ENCODE data around the gene AP1M2.

The AP1M2 gene

GRCh38 chr19:10587022-10587838, at the start of gene AP1M2:
Gene AP1M2, minus strand, starts transcription at chr19:10587312. Its CDS starts 81 bp downstream, at chr19:10587231.
- no peak for DNase-seq

GRCh38 chr19:10636304-10636972, 49.3 kb upstream of the AP1M2 start:
- DNase-seq: no peak

GRCh38 chr19:10634963-10635362, 47.9 kb upstream of the AP1M2 start:
- no peak for DNase-seq

- DNase-seq: no peak
Observed at GRCh38 chr19:10634430-10634829, 47.3 kb upstream of the AP1M2 start.

GRCh38 chr19:10631874-10632273, 44.8 kb upstream of the AP1M2 start:
- no peak for DNase-seq

- DNase-seq: no peak
Observed at GRCh38 chr19:10625762-10626138, 38.6 kb upstream of the AP1M2 start.

- DNase-seq: no peak
Observed at GRCh38 chr19:10625003-10625761, 38.1 kb upstream of the AP1M2 start, which contains the start of gene SLC44A2. Gene SLC44A2, plus strand, starts transcription at chr19:10625553. Its CDS starts 81 bp downstream, at chr19:10625634.

- no peak for DNase-seq
Observed at GRCh38 chr19:10624585-10624984, 37.5 kb upstream of the AP1M2 start.

GRCh38 chr19:10621966-10622365, 34.9 kb upstream of the AP1M2 start:
- DNase-seq: no peak

GRCh38 chr19:10620786-10621185, 33.7 kb upstream of the AP1M2 start:
- no peak for DNase-seq

- DNase-seq: no peak
Observed at GRCh38 chr19:10618846-10619245, 31.7 kb upstream of the AP1M2 start.

GRCh38 chr19:10617409-10618121, 30.5 kb upstream of the AP1M2 start:
- no peak for DNase-seq

GRCh38 chr19:10615429-10616023, 28.4 kb upstream of the AP1M2 start:
- DNase-seq: no peak

GRCh38 chr19:10612499-10613119, 25.5 kb upstream of the AP1M2 start:
- no peak for DNase-seq

GRCh38 chr19:10611907-10612306, 24.8 kb upstream of the AP1M2 start:
- DNase-seq: no peak

- no peak for DNase-seq
Observed at GRCh38 chr19:10604460-10604980, 17.4 kb upstream of the AP1M2 start.

GRCh38 chr19:10603873-10604459, 16.9 kb upstream of the AP1M2 start:
- no peak for DNase-seq

GRCh38 chr19:10603084-10603872, 16.2 kb upstream of the AP1M2 start:
- DNase-seq: no peak

GRCh38 chr19:10602330-10603083, 15.4 kb upstream of the AP1M2 start:
- DNase-seq: peak; percentile 4

GRCh38 chr19:10601999-10602329, 14.9 kb upstream of the AP1M2 start:
- DNase-seq: no peak
